Effector CD8-positive, alpha-beta T cell (primary cell): ENCODE measurements around the gene STAM.

Source experiments
- DNase-seq: peaks from one replicate; lab custom pipeline; 2025; lab: John Stamatoyannopoulos, UW

STAM gene

GRCh38 chr10:17730667-17731066 lies 86.7 kb downstream of the STAM start:
- no peak for DNase-seq

GRCh38 chr10:17731331-17732020 lies 87.5 kb downstream of the STAM start:
- DNase-seq, result no peak

- no peak for DNase-seq
Measured at GRCh38 chr10:17733620-17734019, 89.7 kb downstream of the STAM start.

- no peak for DNase-seq
Measured at GRCh38 chr10:17734432-17735080, 90.6 kb downstream of the STAM start.

GRCh38 chr10:17735166-17735941 lies 91.4 kb downstream of the STAM start:
- DNase-seq, result no peak

GRCh38 chr10:17736223-17736622 lies 92.3 kb downstream of the STAM start:
- no peak for DNase-seq

- no peak for DNase-seq
Measured at GRCh38 chr10:17737027-17737965, 93.3 kb downstream of the STAM start.

- no peak for DNase-seq
Measured at GRCh38 chr10:17740668-17741067, 96.7 kb downstream of the STAM start.

GRCh38 chr10:17742918-17743317 lies 99.0 kb downstream of the STAM start:
- peak; percentile 53 for DNase-seq

- DNase-seq, result no peak
Measured at GRCh38 chr10:17743437-17743836, 99.5 kb downstream of the STAM start.

GRCh38 chr10:17744341-17744861 lies 100.5 kb downstream of the STAM start:
- no peak for DNase-seq

- DNase-seq, result no peak
Measured at GRCh38 chr10:17747883-17748550, 104.1 kb downstream of the STAM start.

- no peak for DNase-seq
Measured at GRCh38 chr10:17749890-17750289, 105.9 kb downstream of the STAM start.

GRCh38 chr10:17751781-17752445 lies 108.0 kb downstream of the STAM start, which contains the start of gene TMEM236:
Gene TMEM236, plus strand, starts transcription at chr10:17752201. Its CDS starts 95 bp downstream, at chr10:17752296.
- no peak for DNase-seq

GRCh38 chr10:17756557-17757217 lies 112.7 kb downstream of the STAM start:
- DNase-seq, result no peak

GRCh38 chr10:17758200-17758599 lies 114.2 kb downstream of the STAM start:
- DNase-seq, result no peak

- no peak for DNase-seq
Measured at GRCh38 chr10:17758896-17759295, 114.9 kb downstream of the STAM start.

- no peak for DNase-seq
Measured at GRCh38 chr10:17764142-17764541, 120.2 kb downstream of the STAM start.

- DNase-seq, result no peak
Measured at GRCh38 chr10:17765602-17766001, 121.7 kb downstream of the STAM start.
